PFSK-1 (cell line): Measurements from ENCODE around the gene OSBPL10.

ENCODE experiments used
- FOXP2 ChIP-seq: optimal IDR thresholded peaks from 2 replicates; pipeline ENCODE3; 2011; ENCODE audit warnings: borderline replicate concordance, control low read depth, inconsistent platforms; ENCODE audit not compliant: insufficient read depth; ENCODE audit errors: extremely low read length, extremely low read depth
- POLR2AphosphoS5 ChIP-seq: IDR thresholded peaks from 2 replicates; pipeline ENCODE4 v1.6.1; 2012; ENCODE audit warnings: low read depth, mild to moderate bottlenecking, control low read depth, low read length, moderate library complexity
- REST ChIP-seq, 2 experiments: IDR thresholded peaks; 2 replicates each; pipeline versions ENCODE4 v1.6.1 to v1.8.0; 2011 to 2012; ENCODE audit warnings: low read depth in 2 of 2, low read length in 2 of 2, control low read depth in 1 of 2, inconsistent platforms in 1 of 2, mild to moderate bottlenecking in 1 of 2, moderate library complexity in 1 of 2; ENCODE audit not compliant: insufficient read depth in 1 of 2
- SIN3A ChIP-seq: IDR thresholded peaks from 2 replicates; pipeline ENCODE4 v1.6.1; 2012; ENCODE audit warnings: mild to moderate bottlenecking, low read length, moderate library complexity, borderline replicate concordance; ENCODE audit not compliant: insufficient read depth
- TAF1 ChIP-seq: IDR thresholded peaks from 2 replicates; pipeline ENCODE4 v1.6.1; 2012; ENCODE audit warnings: low read length, control low read depth, borderline replicate concordance; ENCODE audit not compliant: insufficient read depth

The OSBPL10 gene

GRCh38 chr3:31957106-31957505, 24.0 kb downstream of the OSBPL10 start:
- no peak for TF ChIP-seq FOXP2
- no peak for TF ChIP-seq TAF1
- no peak for TF ChIP-seq REST (IDR thresholded peaks at IDR 0.05; ENCODE audit: insufficient read depth in 1 of 2, low read depth in 2 of 2, low read length in 2 of 2)
- no peak for TF ChIP-seq SIN3A
- TF ChIP-seq POLR2AphosphoS5 = no peak

GRCh38 chr3:31955581-31955980, 25.5 kb downstream of the OSBPL10 start:
- TF ChIP-seq REST (IDR thresholded peaks at IDR 0.05; ENCODE audit: insufficient read depth in 1 of 2, low read depth in 2 of 2, low read length in 2 of 2) (no peak), SIN3A (no peak), FOXP2 (no peak), TAF1 (no peak), POLR2AphosphoS5 (no peak)

GRCh38 chr3:31953636-31954035, 27.4 kb downstream of the OSBPL10 start:
- TF ChIP-seq FOXP2 (no peak), POLR2AphosphoS5 (no peak), SIN3A (no peak), REST (IDR thresholded peaks at IDR 0.05; ENCODE audit: insufficient read depth in 1 of 2, low read depth in 2 of 2, low read length in 2 of 2) (no peak), TAF1 (no peak)

- TF ChIP-seq FOXP2 (no peak), POLR2AphosphoS5 (no peak), SIN3A (no peak), TAF1 (no peak), REST (IDR thresholded peaks at IDR 0.05; ENCODE audit: insufficient read depth in 1 of 2, low read depth in 2 of 2, low read length in 2 of 2) (no peak)
Observed at GRCh38 chr3:31953091-31953490, 28.0 kb downstream of the OSBPL10 start.

GRCh38 chr3:31952205-31952604, 28.9 kb downstream of the OSBPL10 start:
- TF ChIP-seq REST (IDR thresholded peaks at IDR 0.05; ENCODE audit: insufficient read depth in 1 of 2, low read depth in 2 of 2, low read length in 2 of 2) (no peak), SIN3A (no peak), POLR2AphosphoS5 (no peak), FOXP2 (no peak), TAF1 (no peak)
